GM23338 (cell line): ENCODE measurements around the gene RNF215.

ENCODE experiments used
- CREB1 ChIP-seq: fragments of 250-450 bp; sonication (Bioruptor Pico); IDR thresholded peaks from 2 replicates; pipeline ENCODE4 v1.5.0; 2020; ENCODE audit warnings: low read depth, mild to moderate bottlenecking, moderate library complexity
- ETS1 ChIP-seq: IDR thresholded peaks from 2 replicates; pipeline ENCODE4 v1.6.1; 2016; ENCODE audit warnings: antibody characterized with exemption
- EZH2 ChIP-seq: fragments of 200-600 bp; sonication (generic); IDR thresholded peaks from one replicate; pipeline ENCODE4 v1.8.0; 2017; ENCODE audit warnings: antibody characterized with exemption, mild to moderate bottlenecking, low read depth; ENCODE audit not compliant: unreplicated experiment
- EZH2phosphoT487 ChIP-seq: fragments of 200-600 bp; sonication (generic); IDR thresholded peaks from one replicate; pipeline ENCODE4 v1.8.1; 2018; ENCODE audit warnings: antibody characterized with exemption; ENCODE audit not compliant: unreplicated experiment
- JUNB ChIP-seq: IDR thresholded peaks from one replicate; pipeline ENCODE4 v1.6.1; 2016; ENCODE audit warnings: antibody characterized with exemption; ENCODE audit not compliant: unreplicated experiment
- POLR2AphosphoS5 ChIP-seq: IDR thresholded peaks from 2 replicates; pipeline ENCODE4 v1.6.1; 2016; ENCODE audit warnings: antibody characterized with exemption, low read depth
- REST ChIP-seq: IDR thresholded peaks from one replicate; pipeline ENCODE4 v1.6.1; 2018; ENCODE audit warnings: antibody characterized with exemption; ENCODE audit not compliant: unreplicated experiment
- STAT1 ChIP-seq: IDR thresholded peaks from one replicate; pipeline ENCODE4 v1.6.1; 2016; ENCODE audit warnings: antibody characterized with exemption; ENCODE audit not compliant: unreplicated experiment
- ZNF331 ChIP-seq: fragments of 250-450 bp; sonication (Bioruptor Pico); IDR thresholded peaks from 2 replicates; pipeline ENCODE4 v1.5.0; 2020; ENCODE audit warnings: low read depth, mild to moderate bottlenecking, moderate library complexity
- TF ChIP-seq, protein P1 (sequence below), 2 experiments: fragments of 200-600 bp in 1 of 2; sonication (generic) in 1 of 2; conservative IDR thresholded peaks; 2 replicates each; pipeline versions ENCODE4 v1.5.1 to v1.6.1; 2016 to 2017; ENCODE audit warnings: antibody characterized with exemption in 2 of 2, low read depth in 2 of 2, mild to moderate bottlenecking in 2 of 2, moderate library complexity in 1 of 2

- TF ChIP-seq, protein P1, sequence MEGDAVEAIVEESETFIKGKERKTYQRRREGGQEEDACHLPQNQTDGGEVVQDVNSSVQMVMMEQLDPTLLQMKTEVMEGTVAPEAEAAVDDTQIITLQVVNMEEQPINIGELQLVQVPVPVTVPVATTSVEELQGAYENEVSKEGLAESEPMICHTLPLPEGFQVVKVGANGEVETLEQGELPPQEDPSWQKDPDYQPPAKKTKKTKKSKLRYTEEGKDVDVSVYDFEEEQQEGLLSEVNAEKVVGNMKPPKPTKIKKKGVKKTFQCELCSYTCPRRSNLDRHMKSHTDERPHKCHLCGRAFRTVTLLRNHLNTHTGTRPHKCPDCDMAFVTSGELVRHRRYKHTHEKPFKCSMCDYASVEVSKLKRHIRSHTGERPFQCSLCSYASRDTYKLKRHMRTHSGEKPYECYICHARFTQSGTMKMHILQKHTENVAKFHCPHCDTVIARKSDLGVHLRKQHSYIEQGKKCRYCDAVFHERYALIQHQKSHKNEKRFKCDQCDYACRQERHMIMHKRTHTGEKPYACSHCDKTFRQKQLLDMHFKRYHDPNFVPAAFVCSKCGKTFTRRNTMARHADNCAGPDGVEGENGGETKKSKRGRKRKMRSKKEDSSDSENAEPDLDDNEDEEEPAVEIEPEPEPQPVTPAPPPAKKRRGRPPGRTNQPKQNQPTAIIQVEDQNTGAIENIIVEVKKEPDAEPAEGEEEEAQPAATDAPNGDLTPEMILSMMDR (conservative IDR thresholded peaks at IDR 0.05; ENCODE audit: low read depth in 2 of 2) = no peak
- no peak for TF ChIP-seq STAT1
- TF ChIP-seq POLR2AphosphoS5 = no peak
- no peak for TF ChIP-seq JUNB
- no peak for TF ChIP-seq CREB1 (CRISPR knock-in tag)
- no peak for TF ChIP-seq REST
- no peak for TF ChIP-seq EZH2phosphoT487
- no peak for TF ChIP-seq EZH2
- no peak for TF ChIP-seq ETS1
- TF ChIP-seq ZNF331 (CRISPR knock-in tag) = no peak
Observed at GRCh38 chr22:30354644-30355043, 32.6 kb downstream of the RNF215 start.
